Measurements from ENCODE around the gene SNRPE. TPM values are rescaled to one million over a fixed set of nuclear protein-coding genes. Genes with fewer than 3 reads are reported as not detected.

SNRPE gene
- total and polyA plus RNA-seq, 7 donors, result 30.4 to 173 (median 68.1) TPM

DNA sequence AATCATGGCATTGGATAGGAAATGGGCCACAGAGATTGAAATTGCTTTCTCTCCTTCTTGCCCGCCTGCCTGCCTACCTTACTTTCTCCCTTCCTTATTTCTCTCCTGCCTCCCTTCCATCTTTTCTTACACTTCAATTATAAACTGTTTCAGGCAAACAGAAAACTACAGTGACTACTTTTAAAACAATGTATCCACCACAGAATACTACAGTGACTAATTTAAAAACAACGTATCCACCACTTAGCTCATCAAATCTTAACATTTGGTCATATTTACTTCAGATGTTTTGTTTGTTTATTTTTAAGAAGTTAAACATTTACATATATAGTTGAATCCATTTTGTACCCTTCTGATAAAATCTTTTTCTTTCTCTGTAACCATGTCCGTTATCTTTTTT lies 54.4 kb downstream of the SNRPE start:
- H3K27me3 ChIP-seq (ENCODE audit: insufficient read depth in 3 of 3, low read length in 2 of 3), result no peaks in the 10 kb centered on the region
- no peak for ATAC-seq
- H3K9me3 ChIP-seq, result no peaks in the 10 kb centered on the region
- intact Hi-C loops (cut with DNase I), result no loop called here
- no peaks in the 10 kb centered on the region for H3K36me3 ChIP-seq (ENCODE audit: insufficient read depth in 1 of 2, low read depth in 1 of 2)
- no peaks in the 10 kb centered on the region for H3K4me1 ChIP-seq
- 77 to 89% (median 82%) methylated on average over 3 of the region's 3 CpGs for WGBS, 3 donors
- DNase-seq, result no peak
- no peak overlapping the region for H3K4me3 ChIP-seq
- no peak for TF ChIP-seq CTCF (IDR thresholded peaks at IDR 0.05)
- H3K27ac ChIP-seq, result no peak overlapping the region

DNA sequence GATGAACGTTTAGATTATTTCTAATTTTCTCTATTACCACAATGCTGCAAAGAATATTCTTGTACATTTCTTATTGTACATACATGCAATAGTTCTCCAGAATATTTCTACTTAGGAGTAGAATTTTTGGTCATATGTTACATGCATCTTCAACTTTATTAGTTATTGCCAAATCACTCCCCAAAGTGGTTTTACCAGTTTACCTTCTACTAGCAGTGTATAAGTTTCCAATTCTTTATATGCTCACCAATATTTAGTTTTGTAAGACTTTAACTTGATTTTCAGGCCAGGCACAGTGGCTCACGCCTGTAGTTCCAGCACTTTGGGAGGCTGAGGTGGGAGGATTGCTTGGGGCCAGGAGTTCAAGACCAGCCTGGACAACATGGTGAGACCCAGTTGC lies 55.4 kb downstream of the SNRPE start:
- H3K36me3 ChIP-seq (ENCODE audit: insufficient read depth in 1 of 2, low read depth in 1 of 2), result no peaks in the 10 kb centered on the region
- H3K4me3 ChIP-seq, result no peak overlapping the region
- DNase-seq, result no peak
- H3K27ac ChIP-seq, result no peak overlapping the region
- 77 to 89% (median 82%) methylated on average over 2 of the region's 2 CpGs for WGBS, 3 donors
- H3K9me3 ChIP-seq, result no peaks in the 10 kb centered on the region
- H3K27me3 ChIP-seq (ENCODE audit: insufficient read depth in 3 of 3, low read length in 2 of 3), result no peaks in the 10 kb centered on the region
- intact Hi-C loops (cut with DNase I), result no loop called here
- ATAC-seq, result no peak
- no peak for TF ChIP-seq CTCF (IDR thresholded peaks at IDR 0.05)
- H3K4me1 ChIP-seq, result no peaks in the 10 kb centered on the region

Other genes starting within 250 kb of the SNRPE start
- 10 to 100 TPM; 18.6 to 29.6 (median 27.9) TPM for gene ATP2B4, start 234.8 kb upstream of the SNRPE start, total RNA-seq
- 10 to 100 TPM; 12.2 to 26.6 (median 15.6) TPM for gene ATP2B4, start 234.8 kb upstream of the SNRPE start, polyA plus RNA-seq
- gene LAX1, start 96.4 kb upstream of the SNRPE start, total RNA-seq, result under 1 TPM; 0.10 to 0.17 (median 0.13) TPM
- gene LAX1, start 96.4 kb upstream of the SNRPE start, polyA plus RNA-seq, result under 1 TPM in 2 of 3 donors, not detected in 1; 0.04 to 0.06 TPM
- 10 to 100 TPM; 20.9 to 39.1 (median 26.7) TPM for gene ZBED6, start 66.0 kb upstream of the SNRPE start, total RNA-seq
- 1 to 10 TPM in 2 of 3 donors, under 1 TPM in 1; 0.46 to 8.0 (median 1.0) TPM for gene ZBED6, start 66.0 kb upstream of the SNRPE start, polyA plus RNA-seq
- gene ZC3H11A, start 66.0 kb upstream of the SNRPE start, total RNA-seq, result 10 to 100 TPM; 45.4 to 79.9 (median 49.7) TPM
- 10 to 100 TPM; 33.5 to 77.1 (median 41.2) TPM for gene ZC3H11A, start 66.0 kb upstream of the SNRPE start, polyA plus RNA-seq
- 10 to 100 TPM in 2 of 4 donors, 1 to 10 TPM in 2; 8.5 to 19.6 (median 9.4) TPM for gene SOX13, start 211.5 kb downstream of the SNRPE start, total RNA-seq
- gene SOX13, start 211.5 kb downstream of the SNRPE start, polyA plus RNA-seq, result 10 to 100 TPM in 1 of 3 donors, 1 to 10 TPM in 2; 5.2 to 13.1 (median 9.4) TPM

Data from psoas muscle (tissue), 8 donors.